ENCODE measurements around the gene RRP8. TPM values are rescaled to one million over a fixed set of nuclear protein-coding genes. Genes with fewer than 3 reads are reported as not detected.

RRP8 gene
- total RNA-seq, 1 experiment from 2014 or later = 17.8 TPM

GRCh38 chr11:6637871-6638270, 34.5 kb upstream of the RRP8 start (continued):
- TF ChIP-seq, protein P1, sequence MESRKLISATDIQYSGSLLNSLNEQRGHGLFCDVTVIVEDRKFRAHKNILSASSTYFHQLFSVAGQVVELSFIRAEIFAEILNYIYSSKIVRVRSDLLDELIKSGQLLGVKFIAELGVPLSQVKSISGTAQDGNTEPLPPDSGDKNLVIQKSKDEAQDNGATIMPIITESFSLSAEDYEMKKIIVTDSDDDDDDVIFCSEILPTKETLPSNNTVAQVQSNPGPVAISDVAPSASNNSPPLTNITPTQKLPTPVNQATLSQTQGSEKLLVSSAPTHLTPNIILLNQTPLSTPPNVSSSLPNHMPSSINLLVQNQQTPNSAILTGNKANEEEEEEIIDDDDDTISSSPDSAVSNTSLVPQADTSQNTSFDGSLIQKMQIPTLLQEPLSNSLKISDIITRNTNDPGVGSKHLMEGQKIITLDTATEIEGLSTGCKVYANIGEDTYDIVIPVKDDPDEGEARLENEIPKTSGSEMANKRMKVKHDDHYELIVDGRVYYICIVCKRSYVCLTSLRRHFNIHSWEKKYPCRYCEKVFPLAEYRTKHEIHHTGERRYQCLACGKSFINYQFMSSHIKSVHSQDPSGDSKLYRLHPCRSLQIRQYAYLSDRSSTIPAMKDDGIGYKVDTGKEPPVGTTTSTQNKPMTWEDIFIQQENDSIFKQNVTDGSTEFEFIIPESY (IDR thresholded peaks at IDR 0.05; ENCODE audit: extremely low read depth, insufficient replicate concordance, low read length) = no peak
- TF ChIP-seq SRF (IDR thresholded peaks at IDR 0.05; ENCODE audit: low read depth) = no peak
- TF ChIP-seq POLR2AphosphoS5 (IDR thresholded peaks at IDR 0.05; ENCODE audit: low read depth, low read length) = no peak
- TF ChIP-seq ELF1 (IDR thresholded peaks at IDR 0.05; ENCODE audit: borderline replicate concordance, low read depth) = no peak
- no peak for TF ChIP-seq CBX3 (IDR thresholded peaks at IDR 0.05; ENCODE audit: low read depth)
- TF ChIP-seq CEBPB (IDR thresholded peaks at IDR 0.05; ENCODE audit: low read depth) = no peak
- no peak for TF ChIP-seq SP1 (IDR thresholded peaks at IDR 0.05; ENCODE audit: low read depth)
- TF ChIP-seq POLR2A (IDR thresholded peaks at IDR 0.05; ENCODE audit: borderline replicate concordance, extremely low read depth, insufficient read depth, insufficient read length) = no peak

DNA sequence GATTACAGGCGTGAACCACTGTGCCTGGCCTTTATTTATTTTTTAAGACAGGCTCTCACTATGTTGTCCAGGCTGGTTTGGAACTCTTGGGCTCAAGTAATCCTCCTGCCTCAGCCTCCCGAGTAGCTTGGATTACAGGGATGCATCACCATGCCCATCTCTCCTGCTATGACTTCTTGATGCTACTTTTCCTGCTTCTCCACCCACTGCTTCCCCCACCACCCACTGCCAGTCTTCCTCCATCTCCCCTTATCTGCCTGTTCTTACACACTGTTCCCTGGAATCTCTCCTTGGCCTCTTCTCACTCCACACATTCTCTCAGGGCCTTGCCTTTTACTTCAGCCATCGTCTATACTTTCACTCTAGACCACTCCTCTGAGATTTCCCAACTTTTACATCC, 33.1 kb upstream of the RRP8 start:
- Histone ChIP-seq H3K9me2 (ENCODE audit: insufficient read depth) (no peaks in the 10 kb centered on the region), H3K9me3 (ENCODE audit: control insufficient read depth in 1 of 2, insufficient read depth in 1 of 2, low read depth in 1 of 2, low read length in 2 of 2) (no peaks in the 10 kb centered on the region), H3K4me3 (replicated peaks in 1 of 2; ENCODE audit: low read depth in 1 of 2, low read length in 2 of 2) (no peak overlapping the region), H3K4me2 (ENCODE audit: low read length) (no peak overlapping the region), H3K27me3 (ENCODE audit: insufficient read depth, low read length) (no peaks in the 10 kb centered on the region), H3K79me2 (ENCODE audit: insufficient read depth, low read length) (no peaks in the 10 kb centered on the region), H2AFZ (ENCODE audit: low read depth, low read length, poor library complexity, severe bottlenecking) (no peak overlapping the region), H3K27ac (ENCODE audit: low read depth, low read length) (no peak overlapping the region), H3K9ac (ENCODE audit: low read length) (no peak overlapping the region), H4K20me1 (ENCODE audit: insufficient read depth) (no peaks in the 10 kb centered on the region), H3K36me3 (ENCODE audit: control insufficient read depth in 1 of 2, insufficient read depth in 2 of 2, low read length in 2 of 2) (no peaks in the 10 kb centered on the region), H3K4me1 (ENCODE audit: control insufficient read depth in 1 of 2, insufficient read depth in 2 of 2, low read length in 2 of 2) (peaks cover 6 to 14% of the 10 kb centered on the region in 2 experiments; a peak in 3 of 4 replicates)
- ATAC-seq (no peak), DNase-seq (ENCODE audit: low read depth, low spot score) (no peak)
- ChIA-PET POLR2A (no interaction called here), RAD21 (ENCODE audit: low non-redundant PET in 1 of 2, low total read pairs in 2 of 2, uncharacterized antibody in 2 of 2, unreplicated experiment in 2 of 2) (no interaction called here), CTCF (no interaction called here)
- intact Hi-C loops (cut with micrococcal nuclease) = no loop called here
- no peak for TF ChIP-seq EZH2 (IDR thresholded peaks at IDR 0.05)
- no peak for TF ChIP-seq MAX (IDR thresholded peaks at IDR 0.05)
- TF ChIP-seq ELF1 (IDR thresholded peaks at IDR 0.05; ENCODE audit: borderline replicate concordance, low read depth) = no peak
- no peak for TF ChIP-seq CBX3 (IDR thresholded peaks at IDR 0.05; ENCODE audit: low read depth)
- TF ChIP-seq EZH2phosphoT487 (IDR thresholded peaks at IDR 0.05; ENCODE audit: borderline replicate concordance) = no peak
- TF ChIP-seq CEBPB (IDR thresholded peaks at IDR 0.05; ENCODE audit: low read depth) = no peak
- no peak for TF ChIP-seq JUND (IDR thresholded peaks at IDR 0.05)
- BruUV-seq (replicated peaks) = no TSS peak

Measured in HCT116 (cell line).